ENCODE data around the gene CD19. TPM values are rescaled to one million over a fixed set of nuclear protein-coding genes. Genes with fewer than 3 reads are reported as not detected.

Gene CD19
- total and polyA plus RNA-seq, 10 of the 15 experiments (the other 5 are each of a cell fraction or from before 2014, with no cell fraction given): 1.2 to 125 (median 77.2) TPM

DNA sequence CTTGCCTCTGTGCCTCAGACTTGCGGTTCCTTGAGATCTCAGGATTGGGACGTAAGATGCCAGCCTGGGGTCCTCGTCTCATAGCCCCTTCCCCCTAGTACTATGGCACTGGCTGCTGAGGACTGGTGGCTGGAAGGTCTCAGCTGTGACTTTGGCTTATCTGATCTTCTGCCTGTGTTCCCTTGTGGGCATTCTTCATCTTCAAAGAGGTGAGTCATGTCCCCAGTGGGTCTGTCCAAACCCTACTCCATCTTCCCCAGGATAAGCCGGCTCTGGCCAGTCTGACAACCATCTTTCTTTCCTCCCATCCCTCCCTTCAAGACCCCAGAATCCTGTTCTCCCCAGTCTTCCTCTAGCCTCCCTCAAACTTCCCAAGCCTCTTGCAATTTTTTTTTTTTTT, 3.6 kb downstream of the CD19 start (continued):
- TF ChIP-seq ZNF207 (IDR thresholded peaks at IDR 0.05; ENCODE audit: borderline replicate concordance) (no peak), NFYA (IDR thresholded peaks at IDR 0.05; ENCODE audit: borderline replicate concordance, low read depth, low read length) (no peak), ZZZ3 (IDR thresholded peaks at IDR 0.05; ENCODE audit: control insufficient read depth, insufficient read length, low read depth) (no peak), TARDBP (IDR thresholded peaks at IDR 0.05; ENCODE audit: borderline replicate concordance) (no peak), BRCA1 (IDR thresholded peaks at IDR 0.05; ENCODE audit: low read depth, low read length) (no peak), JUNB (IDR thresholded peaks at IDR 0.05) (no peak), ZBED1 (IDR thresholded peaks at IDR 0.05; ENCODE audit: borderline replicate concordance) (no peak), HDAC2 (IDR thresholded peaks at IDR 0.05) (no peak), REST (IDR thresholded peaks at IDR 0.05; ENCODE audit: low read depth, low read length) (no peak)
- TF ChIP-seq, protein P1, sequence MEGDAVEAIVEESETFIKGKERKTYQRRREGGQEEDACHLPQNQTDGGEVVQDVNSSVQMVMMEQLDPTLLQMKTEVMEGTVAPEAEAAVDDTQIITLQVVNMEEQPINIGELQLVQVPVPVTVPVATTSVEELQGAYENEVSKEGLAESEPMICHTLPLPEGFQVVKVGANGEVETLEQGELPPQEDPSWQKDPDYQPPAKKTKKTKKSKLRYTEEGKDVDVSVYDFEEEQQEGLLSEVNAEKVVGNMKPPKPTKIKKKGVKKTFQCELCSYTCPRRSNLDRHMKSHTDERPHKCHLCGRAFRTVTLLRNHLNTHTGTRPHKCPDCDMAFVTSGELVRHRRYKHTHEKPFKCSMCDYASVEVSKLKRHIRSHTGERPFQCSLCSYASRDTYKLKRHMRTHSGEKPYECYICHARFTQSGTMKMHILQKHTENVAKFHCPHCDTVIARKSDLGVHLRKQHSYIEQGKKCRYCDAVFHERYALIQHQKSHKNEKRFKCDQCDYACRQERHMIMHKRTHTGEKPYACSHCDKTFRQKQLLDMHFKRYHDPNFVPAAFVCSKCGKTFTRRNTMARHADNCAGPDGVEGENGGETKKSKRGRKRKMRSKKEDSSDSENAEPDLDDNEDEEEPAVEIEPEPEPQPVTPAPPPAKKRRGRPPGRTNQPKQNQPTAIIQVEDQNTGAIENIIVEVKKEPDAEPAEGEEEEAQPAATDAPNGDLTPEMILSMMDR (IDR thresholded peaks at IDR 0.05 in 2 of 3, conservative IDR thresholded peaks at IDR 0.05 in 1 of 3; ENCODE audit: control insufficient read depth in 2 of 3, extremely low read depth in 1 of 3, insufficient read depth in 1 of 3, low read depth in 3 of 3, low read length in 3 of 3): no peak
- TF ChIP-seq, protein P2, sequence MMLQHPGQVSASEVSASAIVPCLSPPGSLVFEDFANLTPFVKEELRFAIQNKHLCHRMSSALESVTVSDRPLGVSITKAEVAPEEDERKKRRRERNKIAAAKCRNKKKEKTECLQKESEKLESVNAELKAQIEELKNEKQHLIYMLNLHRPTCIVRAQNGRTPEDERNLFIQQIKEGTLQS (IDR thresholded peaks at IDR 0.05; ENCODE audit: borderline replicate concordance, extremely low read depth, low read depth, low read length): no peak

Data from GM12878 (cell line).